ENCODE data around the gene EARS2.

GRCh38 chr16:23528644-23529310 is 28.4 kb downstream of the EARS2 start:
- TF ChIP-seq CTCF (IDR thresholded peaks at IDR 0.05) (no peak), POLR2A (IDR thresholded peaks at IDR 0.05) (no peak)

Data from adrenal gland (tissue), 5 donors.